H9 (cell line): Measurements from ENCODE around the gene BSN. TPM values are rescaled to one million over a fixed set of nuclear protein-coding genes. Genes with fewer than 3 reads are reported as not detected.

ENCODE experiments used
- DNase-seq: peaks from one replicate; pipeline ENCODE4 v3.0.0-alpha.2; 2017
- H2AFZ ChIP-seq: one replicate; pipeline ENCODE4 v1.6.1; 2013; ENCODE audit warnings: mild to moderate bottlenecking, low read length, control low read depth, moderate library complexity
- H2AK5ac ChIP-seq: 2 replicates; pipeline ENCODE4 v1.6.1; 2013; ENCODE audit warnings: low read length, control low read depth, mixed read lengths; ENCODE audit not compliant: insufficient read length
- H2BK120ac ChIP-seq: one replicate; pipeline ENCODE4 v1.6.1; 2013; ENCODE audit warnings: low read depth, mild to moderate bottlenecking, low read length, control low read depth, inconsistent platforms; ENCODE audit not compliant: poor library complexity, severe bottlenecking
- H2BK12ac ChIP-seq: 2 replicates; pipeline ENCODE4 v1.6.1; 2013; ENCODE audit warnings: low read length, control low read depth, mixed read lengths, low read depth; ENCODE audit not compliant: insufficient read length
- H2BK15ac ChIP-seq: 2 replicates; pipeline ENCODE4 v1.6.1; 2013; ENCODE audit warnings: low read depth, low read length, control low read depth
- H2BK20ac ChIP-seq: one replicate; pipeline ENCODE4 v1.6.1; 2013; ENCODE audit warnings: low read depth, mild to moderate bottlenecking, low read length, control low read depth, inconsistent platforms; ENCODE audit not compliant: poor library complexity, severe bottlenecking
- H2BK5ac ChIP-seq: 2 replicates; pipeline ENCODE4 v1.6.1; 2013; ENCODE audit warnings: low read length, control low read depth, mixed read lengths; ENCODE audit not compliant: insufficient read length
- H3K14ac ChIP-seq: 2 replicates; pipeline ENCODE4 v1.6.1; 2013; ENCODE audit warnings: low read length, control low read depth; ENCODE audit not compliant: insufficient read depth
- H3K18ac ChIP-seq: 2 replicates; pipeline ENCODE4 v1.6.1; 2013; ENCODE audit warnings: low read depth, mild to moderate bottlenecking, mixed read lengths, low read length, control low read depth; ENCODE audit not compliant: insufficient read length
- H3K23ac ChIP-seq: 2 replicates; pipeline ENCODE4 v1.6.1; 2013; ENCODE audit warnings: low read length, control low read depth, mixed read lengths, low read depth; ENCODE audit not compliant: insufficient read length
- H3K23me2 ChIP-seq: 2 replicates; pipeline ENCODE4 v1.6.1; 2013; ENCODE audit warnings: low read depth, mild to moderate bottlenecking, mixed read lengths, low read length, control low read depth; ENCODE audit not compliant: insufficient read length, poor library complexity, severe bottlenecking
- H3K27ac ChIP-seq: 2 replicates; pipeline ENCODE4 v1.5.1; 2013; ENCODE audit warnings: low read length, control low read depth, mixed read lengths, low read depth; ENCODE audit not compliant: insufficient read length
- H3K27me3 ChIP-seq: 2 replicates; pipeline ENCODE4 v1.6.1; 2013; ENCODE audit warnings: low read length, control low read depth, inconsistent platforms; ENCODE audit not compliant: insufficient read depth
- H3K4ac ChIP-seq: 2 replicates; pipeline ENCODE4 v1.6.1; 2013; ENCODE audit warnings: low read depth, mild to moderate bottlenecking, control low read depth, inconsistent platforms, low read length, moderate library complexity
- H3K4me1 ChIP-seq: 2 replicates; pipeline ENCODE4 v1.6.1; 2013; ENCODE audit warnings: low read length, control low read depth, inconsistent platforms; ENCODE audit not compliant: insufficient read depth
- H3K4me2 ChIP-seq: 2 replicates; pipeline ENCODE4 v1.6.1; 2013; ENCODE audit warnings: low read length, control low read depth, mixed read lengths; ENCODE audit not compliant: insufficient read length, insufficient read depth
- H3K56ac ChIP-seq: 2 replicates; pipeline ENCODE4 v1.6.1; 2013; ENCODE audit warnings: low read depth, mild to moderate bottlenecking, mixed read lengths, low read length, control low read depth; ENCODE audit not compliant: insufficient read length
- H3K79me1 ChIP-seq: 2 replicates; pipeline ENCODE4 v1.6.1; 2013; ENCODE audit warnings: low read depth, mild to moderate bottlenecking, moderate library complexity, low read length, control low read depth, inconsistent platforms; ENCODE audit not compliant: insufficient read depth, poor library complexity, severe bottlenecking
- H3K79me2 ChIP-seq: 2 replicates; pipeline ENCODE4 v1.6.1; 2013; ENCODE audit warnings: low read length, control low read depth, inconsistent platforms; ENCODE audit not compliant: insufficient read depth
- H3K9ac ChIP-seq: 2 replicates; pipeline ENCODE4 v1.6.1; 2013; ENCODE audit warnings: low read length, control low read depth, mixed read lengths; ENCODE audit not compliant: insufficient read length; ENCODE audit errors: extremely low read depth
- H3K9me3 ChIP-seq: one replicate; pipeline ENCODE4 v1.6.1; 2013; ENCODE audit warnings: low read depth, low read length, inconsistent platforms; ENCODE audit not compliant: control insufficient read depth
- H3T11ph ChIP-seq: one replicate; pipeline ENCODE4 v1.6.1; 2013; ENCODE audit warnings: mild to moderate bottlenecking, low read length, control low read depth, inconsistent platforms
- H4K20me1 ChIP-seq: one replicate; pipeline ENCODE4 v1.6.1; 2013; ENCODE audit not compliant: control insufficient read depth, insufficient read length, insufficient read depth
- H4K5ac ChIP-seq: 2 replicates; pipeline ENCODE4 v1.6.1; 2013; ENCODE audit warnings: low read depth, mild to moderate bottlenecking, mixed read lengths, low read length, control low read depth; ENCODE audit not compliant: insufficient read length
- H4K8ac ChIP-seq: replicated peaks from 2 replicates; pipeline ENCODE4 v1.6.1; 2013; ENCODE audit warnings: low read length, control low read depth, mixed read lengths, low read depth; ENCODE audit not compliant: insufficient read length
- H4K91ac ChIP-seq: 2 replicates; pipeline ENCODE4 v1.6.1; 2013; ENCODE audit warnings: low read depth, mild to moderate bottlenecking, moderate library complexity, mixed read lengths, low read length, control low read depth; ENCODE audit not compliant: insufficient read length
- H3K27ac Mint-ChIP-seq, 3 experiments: 2 replicates in 2 of 3; 3 replicates in 1 of 3; pipeline ENCODE4 v1.8.0; 2020 to 2021; ENCODE audit warnings: mixed read lengths in 3 of 3, mild to moderate bottlenecking in 1 of 3, moderate library complexity in 1 of 3
- H3K27me3 Mint-ChIP-seq: 2 replicates; pipeline ENCODE4 v1.8.0; 2021; ENCODE audit warnings: low read depth, mild to moderate bottlenecking, moderate library complexity, mixed read lengths
- H3K36me3 Mint-ChIP-seq, 3 experiments: 2 replicates in 2 of 3; 3 replicates in 1 of 3; pipeline ENCODE4 v1.8.0; 2020 to 2021; ENCODE audit warnings: low read depth in 3 of 3, mixed read lengths in 3 of 3; ENCODE audit not compliant: insufficient read depth in 1 of 3
- H3K4me1 Mint-ChIP-seq, 2 experiments: 2 replicates each; pipeline ENCODE4 v1.8.0; 2020; ENCODE audit warnings: mixed read lengths in 2 of 2
- H3K4me3 Mint-ChIP-seq, 2 experiments: 2 replicates in 1 of 2; 3 replicates in 1 of 2; pipeline ENCODE4 v1.8.0; 2020 to 2021; ENCODE audit warnings: mild to moderate bottlenecking in 2 of 2, mixed read lengths in 2 of 2, moderate library complexity in 1 of 2
- H3K9me3 Mint-ChIP-seq, 2 experiments: 2 replicates in 1 of 2; 3 replicates in 1 of 2; pipeline ENCODE4 v1.8.0; 2020; ENCODE audit warnings: mild to moderate bottlenecking in 2 of 2, mixed read lengths in 2 of 2, moderate library complexity in 1 of 2
- CTCF ChIP-seq: fragments of 200-600 bp; sonication (generic); conservative IDR thresholded peaks from 3 replicates; pipeline ENCODE4 v1.8.0; 2021; ENCODE audit warnings: antibody characterized with exemption, mild to moderate bottlenecking
- WGBS: extraction: QIAGEN DNeasy Blood & Tissue Kit; methylation state at CpG from one replicate; pipeline ENCODE4 v1.1.7; 2013; ENCODE audit warnings: missing lambda C conversion rate, low lambda C conversion rate, mixed read lengths; ENCODE audit not compliant: insufficient read length; ENCODE audit errors: extremely low coverage; 5-methylcytosine and 5-hydroxymethylcytosine counted together
- total RNA-seq: library from RNA; stranded (reverse); gene quantifications from 2 replicates; pipeline ENCODE4 v1.2.1, GENCODE V29; 2021

The BSN gene
- total RNA-seq, 1 experiment from 2014 or later, result 2.4 TPM

GRCh38 chr3:49712166-49712565 is 157.9 kb downstream of the BSN start:
- Mint-ChIP-seq H3K4me1 (no peaks in the 10 kb centered on the region), H3K36me3 (peaks cover 0 to 17% (median 8%) of the 10 kb centered on the region in 3 experiments; a peak in 4 of 7 replicates), H3K4me3 (no peak overlapping the region), H3K27ac (no peak overlapping the region), H3K9me3 (no peaks in the 10 kb centered on the region), H3K27me3 (no peaks in the 10 kb centered on the region; the same call in 1 of the 2 replicates)
- H3K79me1 ChIP-seq, result no peaks in the 10 kb centered on the region
- no peaks in the 10 kb centered on the region for H3K23me2 ChIP-seq
- H3T11ph ChIP-seq, result no peak overlapping the region
- no peak for TF ChIP-seq CTCF
- H3K9me3 ChIP-seq, result no peaks in the 10 kb centered on the region
- no peak overlapping the region for H4K8ac ChIP-seq
- H2BK15ac ChIP-seq, result no peak overlapping the region
- no peak overlapping the region for H2AK5ac ChIP-seq
- no peak overlapping the region for H4K91ac ChIP-seq
- H3K27me3 ChIP-seq, result no peaks in the 10 kb centered on the region
- H3K4me2 ChIP-seq, result no peak overlapping the region
- H3K18ac ChIP-seq, result no peak overlapping the region
- H4K5ac ChIP-seq, result no peak overlapping the region
- no peaks in the 10 kb centered on the region for H3K79me2 ChIP-seq
- no peaks in the 10 kb centered on the region for H3K4me1 ChIP-seq
- no peak overlapping the region for H3K14ac ChIP-seq
- no peak overlapping the region for H3K56ac ChIP-seq
- no peak for DNase-seq
- no peak overlapping the region for H2BK12ac ChIP-seq
- no peaks in the 10 kb centered on the region for H4K20me1 ChIP-seq
- no peak overlapping the region for H3K9ac ChIP-seq
- no peak overlapping the region for H3K27ac ChIP-seq
- H3K4ac ChIP-seq, result no peak overlapping the region
- no peak overlapping the region for H2AFZ ChIP-seq
- WGBS, result no CpG with 5 or more reads among the region's 11 CpGs
- no peak overlapping the region for H3K23ac ChIP-seq
- H2BK120ac ChIP-seq, result no peak overlapping the region
- no peak overlapping the region for H2BK20ac ChIP-seq
- H2BK5ac ChIP-seq, result no peak overlapping the region
